Mesenchymal stem cell (in vitro differentiated cells and primary cell): ENCODE results near the gene MRPL55.

ENCODE experiments used
- DNase-seq: peaks from one replicate; pipeline ENCODE4 v3.0.0-alpha.2; 2013
- H2AFZ ChIP-seq: one replicate; pipeline ENCODE4 v1.6.1; 2013; ENCODE audit warnings: low read depth, mild to moderate bottlenecking, control low read depth, inconsistent platforms, low read length, moderate library complexity
- H2AK5ac ChIP-seq: 2 replicates; pipeline ENCODE4 v1.6.1; 2013; ENCODE audit warnings: low read length, moderate library complexity, mild to moderate bottlenecking, inconsistent platforms; ENCODE audit not compliant: severe bottlenecking
- H2BK120ac ChIP-seq: one replicate; pipeline ENCODE4 v1.6.1; 2013; ENCODE audit warnings: low read depth, mild to moderate bottlenecking, inconsistent platforms, low read length, moderate library complexity
- H2BK12ac ChIP-seq, 2 experiments: one replicate each; pipeline ENCODE4 v1.6.1; 2013; ENCODE audit warnings: inconsistent platforms in 2 of 2, low read length in 2 of 2, mild to moderate bottlenecking in 2 of 2, moderate library complexity in 2 of 2, control low read depth in 1 of 2
- H2BK15ac ChIP-seq: one replicate; pipeline ENCODE4 v1.6.1; 2013; ENCODE audit warnings: mild to moderate bottlenecking, low read depth, inconsistent platforms; ENCODE audit not compliant: poor library complexity, severe bottlenecking
- H2BK5ac ChIP-seq: 2 replicates; pipeline ENCODE4 v1.6.1; 2013; ENCODE audit warnings: low read depth, mild to moderate bottlenecking, low read length, control low read depth, inconsistent platforms; ENCODE audit not compliant: poor library complexity, severe bottlenecking
- H3K14ac ChIP-seq, 2 experiments: one replicate each; pipeline ENCODE4 v1.6.1; 2013; ENCODE audit warnings: inconsistent platforms in 2 of 2, low read length in 2 of 2, control low read depth in 1 of 2, mild to moderate bottlenecking in 1 of 2, moderate library complexity in 1 of 2
- H3K18ac ChIP-seq, 2 experiments: one replicate each; pipeline ENCODE4 v1.6.1; 2013; ENCODE audit warnings: inconsistent platforms in 2 of 2, low read length in 2 of 2, control low read depth in 1 of 2, low read depth in 1 of 2, mild to moderate bottlenecking in 1 of 2
- H3K23ac ChIP-seq, 2 experiments: one replicate each; pipeline ENCODE4 v1.6.1; 2013; ENCODE audit warnings: inconsistent platforms in 2 of 2, low read length in 2 of 2, mild to moderate bottlenecking in 2 of 2, moderate library complexity in 2 of 2, control low read depth in 1 of 2
- H3K27ac ChIP-seq: 2 replicates; pipeline ENCODE4 v1.5.1; 2013; ENCODE audit warnings: mild to moderate bottlenecking, moderate library complexity, low read length, control low read depth, inconsistent platforms; ENCODE audit not compliant: poor library complexity, severe bottlenecking
- H3K27me3 ChIP-seq, 2 experiments: 2 replicates each; pipeline versions ENCODE4 v1.6.1 to v1.7.0; 2013; ENCODE audit warnings: low read length in 2 of 2, mild to moderate bottlenecking in 2 of 2, moderate library complexity in 2 of 2, control low read depth in 1 of 2, inconsistent platforms in 1 of 2; ENCODE audit not compliant: control insufficient read depth in 1 of 2, insufficient read depth in 1 of 2
- H3K36me3 ChIP-seq, 2 experiments: 2 replicates each; pipeline versions ENCODE4 v1.6.1 to v1.7.0; 2013; ENCODE audit warnings: low read length in 2 of 2, control low read depth in 1 of 2, inconsistent platforms in 1 of 2, low read depth in 1 of 2, mild to moderate bottlenecking in 1 of 2; ENCODE audit not compliant: insufficient read depth in 2 of 2, control insufficient read depth in 1 of 2
- H3K4ac ChIP-seq, 2 experiments: one replicate each; pipeline ENCODE4 v1.6.1; 2013; ENCODE audit warnings: inconsistent platforms in 2 of 2, low read length in 2 of 2, mild to moderate bottlenecking in 2 of 2, moderate library complexity in 2 of 2, control low read depth in 1 of 2, low read depth in 1 of 2
- H3K4me1 ChIP-seq: 2 replicates; pipeline ENCODE4 v1.6.1; 2013; ENCODE audit warnings: low read depth, low read length, control low read depth; ENCODE audit not compliant: control insufficient read depth, insufficient read depth
- H3K4me2 ChIP-seq: 2 replicates; pipeline ENCODE4 v1.6.1; 2013; ENCODE audit warnings: low read length, mild to moderate bottlenecking, inconsistent platforms; ENCODE audit not compliant: poor library complexity, severe bottlenecking
- H3K4me3 ChIP-seq, 2 experiments: 2 replicates each; pipeline versions ENCODE4 v1.5.1 to v1.7.0; 2013; ENCODE audit warnings: low read length in 2 of 2, mild to moderate bottlenecking in 2 of 2, control low read depth in 1 of 2, low read depth in 1 of 2; ENCODE audit not compliant: insufficient read depth in 1 of 2
- H3K79me1 ChIP-seq: replicated peaks from 2 replicates; pipeline ENCODE4 v1.6.1; 2013; ENCODE audit warnings: mild to moderate bottlenecking, control low read depth, low read length, inconsistent platforms; ENCODE audit not compliant: poor library complexity, severe bottlenecking
- H3K9ac ChIP-seq: 2 replicates; pipeline ENCODE4 v1.7.0; 2013; ENCODE audit warnings: mild to moderate bottlenecking, low read length, moderate library complexity
- H3K9me3 ChIP-seq: 2 replicates; pipeline ENCODE4 v1.7.0; 2013; ENCODE audit warnings: mild to moderate bottlenecking, low read length; ENCODE audit not compliant: control insufficient read depth
- H4K8ac ChIP-seq: one replicate; pipeline ENCODE4 v1.6.1; 2013; ENCODE audit warnings: inconsistent platforms, mild to moderate bottlenecking, low read length, moderate library complexity
- H4K91ac ChIP-seq: one replicate; pipeline ENCODE4 v1.6.1; 2013; ENCODE audit warnings: mild to moderate bottlenecking, low read length, inconsistent platforms
- WGBS: methylation state at CpG from one replicate; pipeline ENCODE4 v1.1.7; 2013; ENCODE audit warnings: mixed read lengths; 5-methylcytosine and 5-hydroxymethylcytosine counted together

The MRPL55 gene

DNA sequence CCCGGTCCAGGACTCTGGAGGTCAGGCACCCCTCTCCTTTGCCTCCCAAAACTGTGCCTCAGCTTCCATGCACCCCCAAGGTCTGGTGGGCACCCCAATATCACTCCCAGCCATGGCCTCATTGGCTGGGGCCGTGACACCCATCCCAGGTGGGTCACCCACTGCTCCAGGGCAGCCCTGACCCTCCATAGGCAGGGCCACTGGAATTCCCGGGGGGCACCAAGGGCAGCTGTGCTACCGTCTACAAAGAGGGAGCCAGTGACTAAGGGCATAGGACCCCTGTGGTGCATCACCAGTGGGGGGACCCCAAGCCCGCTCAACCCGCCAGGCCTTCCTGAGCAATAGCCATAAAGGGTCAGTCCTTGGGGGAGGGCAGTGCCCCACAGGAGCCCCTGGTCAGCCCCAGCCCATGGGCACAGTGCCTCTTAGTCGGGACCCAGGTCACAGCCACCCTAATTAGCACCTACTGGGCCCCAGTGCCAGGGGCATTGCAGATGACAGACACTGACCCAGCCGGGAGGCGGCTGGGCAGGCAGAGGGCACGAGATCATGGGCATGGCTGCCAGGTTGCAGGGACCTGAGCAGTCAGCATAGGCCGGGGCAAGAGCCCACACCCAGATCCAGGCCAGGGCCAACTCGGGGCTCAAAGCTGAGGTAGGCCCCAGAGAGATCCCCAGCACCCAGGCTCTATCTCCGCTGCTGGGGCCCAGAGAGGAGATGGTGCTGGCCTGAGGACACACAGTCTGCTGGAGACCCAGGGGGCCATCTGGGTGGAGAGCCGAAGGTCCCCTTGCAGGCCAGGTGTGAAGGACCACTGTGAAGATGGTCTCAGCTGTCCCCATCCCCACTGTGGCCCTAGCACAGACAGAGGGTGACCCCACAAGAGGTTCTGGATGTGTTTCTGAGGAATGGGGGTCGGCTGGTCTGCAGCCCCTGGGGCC is 45.6 kb downstream of the MRPL55 start:
- H3K4ac ChIP-seq: no peak overlapping the region
- no peak overlapping the region for H3K9ac ChIP-seq
- H2AFZ ChIP-seq: no peak overlapping the region
- no peaks in the 10 kb centered on the region for H3K9me3 ChIP-seq
- no peak for DNase-seq
- no peaks in the 10 kb centered on the region for H3K79me1 ChIP-seq
- H3K4me2 ChIP-seq: no peak overlapping the region
- no peak overlapping the region for H3K4me3 ChIP-seq
- WGBS: 80% methylated on average over 15 of the region's 15 CpGs
- H4K8ac ChIP-seq: no peak overlapping the region
- H4K91ac ChIP-seq: no peak overlapping the region
- H3K23ac ChIP-seq: no peak overlapping the region
- no peak overlapping the region for H2AK5ac ChIP-seq
- H3K14ac ChIP-seq: no peak overlapping the region
- H3K27ac ChIP-seq: no peak overlapping the region
- no peak overlapping the region for H2BK120ac ChIP-seq
- H2BK12ac ChIP-seq: no peak overlapping the region
- H3K27me3 ChIP-seq: peaks cover 36 to 92% of the 10 kb centered on the region in 2 experiments
- peaks cover 0 to 3% of the 10 kb centered on the region in 2 experiments for H3K36me3 ChIP-seq
- H3K4me1 ChIP-seq: peaks cover 2% of the 10 kb centered on the region
- H2BK5ac ChIP-seq: no peak overlapping the region
- H3K18ac ChIP-seq: no peak overlapping the region
- no peak overlapping the region for H2BK15ac ChIP-seq

DNA sequence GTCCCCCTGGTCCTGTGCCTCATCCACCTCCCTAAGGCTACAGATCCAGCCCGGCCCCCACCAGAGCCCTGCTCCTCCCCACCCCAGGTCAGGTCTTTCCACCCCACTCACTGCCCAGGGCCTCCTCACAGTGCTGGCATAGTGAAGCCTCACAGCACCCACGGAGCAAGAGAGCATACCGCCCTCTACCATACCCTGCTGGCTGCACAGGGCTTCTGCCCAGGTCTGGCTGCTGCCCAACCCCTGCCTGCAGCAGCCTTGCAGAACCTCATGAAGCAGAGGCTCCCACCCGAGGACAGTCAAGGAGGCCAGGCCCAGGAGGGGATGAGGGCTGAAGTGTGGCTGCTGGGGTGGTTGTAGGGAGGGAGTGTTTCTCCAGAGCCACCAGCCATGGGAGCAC is 46.3 kb downstream of the MRPL55 start:
- no peak overlapping the region for H2AK5ac ChIP-seq
- H2BK5ac ChIP-seq: no peak overlapping the region
- H4K8ac ChIP-seq: no peak overlapping the region
- H2BK12ac ChIP-seq: no peak overlapping the region
- H2AFZ ChIP-seq: no peak overlapping the region
- H3K4ac ChIP-seq: no peak overlapping the region
- H3K4me1 ChIP-seq: peaks cover 3% of the 10 kb centered on the region
- H3K27me3 ChIP-seq: peaks cover 32 to 92% of the 10 kb centered on the region in 2 experiments
- H3K27ac ChIP-seq: no peak overlapping the region
- 64% methylated on average over 4 of the region's 4 CpGs for WGBS
- no peak overlapping the region for H3K14ac ChIP-seq
- no peak overlapping the region for H3K9ac ChIP-seq
- H3K4me3 ChIP-seq: no peak overlapping the region
- no peak for DNase-seq
- H2BK15ac ChIP-seq: no peak overlapping the region
- H3K9me3 ChIP-seq: no peaks in the 10 kb centered on the region
- no peak overlapping the region for H3K4me2 ChIP-seq
- peaks cover 0 to 3% of the 10 kb centered on the region in 2 experiments for H3K36me3 ChIP-seq
- no peak overlapping the region for H2BK120ac ChIP-seq
- no peaks in the 10 kb centered on the region for H3K79me1 ChIP-seq
- H3K23ac ChIP-seq: no peak overlapping the region
- H3K18ac ChIP-seq: no peak overlapping the region
- no peak overlapping the region for H4K91ac ChIP-seq

DNA sequence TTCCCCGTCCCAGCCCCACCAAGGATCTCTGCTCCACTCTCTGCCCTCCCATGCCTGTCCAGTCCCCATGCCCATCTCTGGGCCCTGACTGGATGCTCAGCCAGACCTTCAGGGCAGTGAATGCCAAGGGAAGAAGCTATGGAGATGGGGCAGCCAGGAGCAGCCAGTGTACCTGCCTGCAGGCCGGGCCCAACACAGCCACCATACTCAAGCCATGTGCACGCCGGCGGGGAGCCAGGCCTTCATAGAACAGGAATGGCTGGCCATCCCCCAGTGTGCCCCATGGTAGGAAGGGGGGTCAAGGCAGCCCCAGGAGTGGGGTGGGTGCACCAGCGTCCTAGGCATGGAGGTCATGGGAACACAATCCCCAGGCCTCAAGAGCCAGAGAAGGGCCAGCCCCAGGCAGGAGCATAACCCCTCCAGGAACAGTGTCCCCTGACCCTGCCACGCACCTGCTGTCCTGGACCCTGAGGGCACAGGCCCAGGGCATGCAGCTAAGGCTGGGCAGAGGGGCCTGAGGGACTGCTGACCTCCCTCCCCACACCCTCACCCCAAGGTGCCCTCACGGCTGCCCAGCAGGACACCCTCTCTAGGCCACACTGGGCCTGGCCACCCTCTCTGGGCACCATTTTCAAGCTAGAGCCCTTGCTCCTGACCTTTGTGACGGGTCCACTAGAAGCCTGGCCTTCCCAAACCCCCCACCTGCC is 46.9 kb downstream of the MRPL55 start:
- no peak overlapping the region for H4K8ac ChIP-seq
- no peak overlapping the region for H3K4me2 ChIP-seq
- H2AFZ ChIP-seq: no peak overlapping the region
- H2BK12ac ChIP-seq: no peak overlapping the region
- no peaks in the 10 kb centered on the region for H3K79me1 ChIP-seq
- no peak overlapping the region for H3K18ac ChIP-seq
- no peak overlapping the region for H3K4me3 ChIP-seq
- peaks cover 1% of the 10 kb centered on the region for H3K4me1 ChIP-seq
- no peak overlapping the region for H2BK15ac ChIP-seq
- no peak overlapping the region for H2AK5ac ChIP-seq
- H3K23ac ChIP-seq: no peak overlapping the region
- no peak overlapping the region for H3K14ac ChIP-seq
- H3K9ac ChIP-seq: no peak overlapping the region
- DNase-seq: no peak
- H3K27me3 ChIP-seq: peaks cover 27 to 92% of the 10 kb centered on the region in 2 experiments
- H2BK120ac ChIP-seq: no peak overlapping the region
- peaks cover 0 to 3% of the 10 kb centered on the region in 2 experiments for H3K36me3 ChIP-seq
- no peaks in the 10 kb centered on the region for H3K9me3 ChIP-seq
- no peak overlapping the region for H2BK5ac ChIP-seq
- no peak overlapping the region for H3K27ac ChIP-seq
- H3K4ac ChIP-seq: no peak overlapping the region
- H4K91ac ChIP-seq: peak overlapping the region; percentile 28
- WGBS: 86% methylated on average over 9 of the region's 9 CpGs

DNA sequence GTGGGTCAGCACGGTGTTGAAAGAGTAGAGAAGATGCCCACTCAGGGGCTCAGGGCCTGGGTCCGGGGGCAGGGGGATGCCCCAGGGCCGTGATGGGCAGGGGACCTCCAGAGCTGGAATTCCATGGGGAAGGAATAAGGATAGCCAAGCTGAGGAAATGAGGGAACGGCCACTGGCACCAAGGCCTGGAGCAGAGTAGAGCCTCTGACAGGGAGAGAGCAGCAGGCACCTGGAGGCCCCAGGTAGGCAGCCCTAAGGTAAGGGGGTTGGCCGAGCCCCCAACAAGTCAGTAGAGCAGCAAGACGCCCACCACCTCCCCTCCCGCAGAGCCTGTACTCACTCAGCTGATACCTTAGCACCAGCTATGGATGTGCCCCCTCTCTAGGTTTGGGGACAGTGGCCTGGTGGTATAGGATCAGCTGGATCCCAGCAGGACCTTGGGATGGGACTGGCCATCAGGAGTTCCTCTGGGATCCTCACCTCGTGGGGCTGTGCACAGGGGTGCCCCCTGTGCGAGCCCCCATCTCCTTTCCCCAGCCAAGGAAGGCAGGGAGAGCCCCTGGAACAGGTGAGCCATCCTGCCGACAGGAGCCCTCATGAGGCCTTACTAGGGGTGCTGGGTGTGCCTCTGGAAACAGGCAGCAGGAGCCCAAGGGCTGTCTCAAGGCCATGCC is 47.6 kb downstream of the MRPL55 start:
- Histone ChIP-seq H4K8ac (no peak overlapping the region), H3K23ac (no peak overlapping the region), H2BK15ac (no peak overlapping the region), H2BK12ac (no peak overlapping the region), H3K36me3 (peaks cover 0 to 3% of the 10 kb centered on the region in 2 experiments), H3K4me2 (no peak overlapping the region), H3K27me3 (peaks cover 20 to 90% of the 10 kb centered on the region in 2 experiments), H3K4me3 (no peak overlapping the region), H4K91ac (peak overlapping the region; percentile 28), H3K4me1 (peaks cover 1% of the 10 kb centered on the region), H3K27ac (no peak overlapping the region), H3K79me1 (no peaks in the 10 kb centered on the region), H3K4ac (no peak overlapping the region), H2BK5ac (no peak overlapping the region), H3K9me3 (no peaks in the 10 kb centered on the region), H2BK120ac (no peak overlapping the region), H2AK5ac (no peak overlapping the region), H3K14ac (no peak overlapping the region), H2AFZ (no peak overlapping the region), H3K18ac (no peak overlapping the region), H3K9ac (no peak overlapping the region)
- WGBS: 80% methylated on average over 7 of the region's 10 CpGs
- no peak for DNase-seq
